Measurements from ENCODE around the gene LTA4H. TPM values are rescaled to one million over a fixed set of nuclear protein-coding genes. Genes with fewer than 3 reads are reported as not detected.

LTA4H gene
- total and polyA plus RNA-seq, 10 of the 15 experiments (the other 5 are each of a cell fraction or from before 2014, with no cell fraction given): 43.9 to 106 (median 47.3) TPM

DNA sequence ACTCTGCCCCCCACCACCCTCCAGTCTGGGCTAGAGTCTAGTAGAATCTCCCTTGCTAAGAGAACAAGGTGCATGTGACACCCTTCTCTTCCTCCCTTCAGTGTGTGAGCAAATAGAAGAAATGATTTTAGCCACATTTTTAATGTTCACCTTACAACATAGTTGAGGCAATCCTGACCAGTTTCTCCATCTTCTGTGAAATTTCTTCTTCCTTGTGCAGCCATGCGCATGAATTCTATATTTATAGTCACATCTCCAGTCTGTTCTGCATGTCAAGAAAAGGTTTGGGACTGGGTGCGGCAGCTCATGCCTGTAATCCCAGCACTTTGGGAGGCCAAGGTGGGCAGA lies 9.5 kb upstream of the LTA4H start:
- TF ChIP-seq MYC (IDR thresholded peaks at IDR 0.05; ENCODE audit: insufficient read depth, insufficient read length, insufficient replicate concordance, low read length, severe bottlenecking): no peak
- no peak for TF ChIP-seq SPI1 (IDR thresholded peaks at IDR 0.05; ENCODE audit: borderline replicate concordance, insufficient read depth, low read depth, low read length)
- TF ChIP-seq SMAD1 (IDR thresholded peaks at IDR 0.05; ENCODE audit: low read depth, partially characterized antibody): no peak
- no peak for TF ChIP-seq NFIC (IDR thresholded peaks at IDR 0.05; ENCODE audit: low read depth, low read length)
- no peak for TF ChIP-seq EZH2 (IDR thresholded peaks at IDR 0.05; ENCODE audit: borderline replicate concordance, control insufficient read depth, low read depth, low read length)
- TF ChIP-seq SMC3 (IDR thresholded peaks at IDR 0.05; ENCODE audit: borderline replicate concordance, low read length): no peak
- TF ChIP-seq RCOR1 (conservative IDR thresholded peaks at IDR 0.05; ENCODE audit: low read depth, low read length): no peak
- no peak for TF ChIP-seq HSF1 (IDR thresholded peaks at IDR 0.05; ENCODE audit: low read depth, low read length)
- no peak for TF ChIP-seq NBN (IDR thresholded peaks at IDR 0.05)
- TF ChIP-seq PML (IDR thresholded peaks at IDR 0.05; ENCODE audit: low read length): no peak
- no peaks in the 10 kb centered on the region for H3K79me2 ChIP-seq (ENCODE audit: control insufficient read depth, insufficient read depth, low read length)
- no peak overlapping the region for H3K27ac ChIP-seq (ENCODE audit: control insufficient read depth, insufficient read depth)
- ChIA-PET RAD21 (ENCODE audit: unreplicated experiment) (no interaction called here), SMC1A (ENCODE audit: uncharacterized antibody, unreplicated experiment) (interaction anchor here (0.7 kb wide), 1 partner anchor 24 kb away, joined by 3 read pairs; no protein-coding TSS in a partner anchor), POLR2A (interaction anchor here (0.7 kb wide), 1 partner anchor 140 kb away, joined by 5 read pairs; no protein-coding TSS in a partner anchor), CTCF (interaction anchor here (1.3 kb wide), 1 partner anchor 16 kb away, joined by 3 read pairs; no protein-coding TSS in a partner anchor)
- no peaks in the 10 kb centered on the region for H3K36me3 ChIP-seq (ENCODE audit: control insufficient read depth in 2 of 2, insufficient read depth in 2 of 2, low read length in 1 of 2)
- intact Hi-C loops (cut with micrococcal nuclease; ENCODE audit: unreplicated experiment): no loop called here
- no peak overlapping the region for H3K4me2 ChIP-seq (ENCODE audit: control insufficient read depth, insufficient read depth)
- no TSS peak for BruUV-seq (replicated peaks)
- no peak overlapping the region for H3K4me3 ChIP-seq
- WGBS (ENCODE audit: insufficient coverage, insufficient replicate concordance, low lambda C conversion rate, missing lambda C conversion rate): 97% methylated on average over 2 of the region's 2 CpGs
- in situ Hi-C loops (cut with MboI): no loop called here
- ATAC-seq: no peak
- no peak overlapping the region for H3K9ac ChIP-seq (ENCODE audit: control insufficient read depth, insufficient read depth, low read length)
- H3K4me1 ChIP-seq (ENCODE audit: control insufficient read depth, insufficient read depth, low read length): peaks cover 29% of the 10 kb centered on the region
- no peak for FAIRE-seq
- H4K20me1 ChIP-seq (ENCODE audit: control insufficient read depth, insufficient read depth): no peaks in the 10 kb centered on the region
- no peaks in the 10 kb centered on the region for H3K27me3 ChIP-seq (replicated peaks in 1 of 2; ENCODE audit: control insufficient read depth in 2 of 2, insufficient read depth in 2 of 2, low read length in 1 of 2)
- H2AFZ ChIP-seq (ENCODE audit: control insufficient read depth, low read depth, low read length): no peak overlapping the region
- DNase-seq (ENCODE audit: low read depth, low spot score): no peak
- no peaks in the 10 kb centered on the region; the same call in 2 of the 3 replicates for H3K9me3 ChIP-seq (replicated peaks; ENCODE audit: control insufficient read depth, insufficient read depth, low read length)

All from GM12878 (cell line).